ENCODE measurements around the gene TMEM8B. TPM values are rescaled to one million over a fixed set of nuclear protein-coding genes. Genes with fewer than 3 reads are reported as not detected.

TMEM8B gene
- total and polyA plus RNA-seq, 2 donors = 1.5 to 11.9 TPM

DNA sequence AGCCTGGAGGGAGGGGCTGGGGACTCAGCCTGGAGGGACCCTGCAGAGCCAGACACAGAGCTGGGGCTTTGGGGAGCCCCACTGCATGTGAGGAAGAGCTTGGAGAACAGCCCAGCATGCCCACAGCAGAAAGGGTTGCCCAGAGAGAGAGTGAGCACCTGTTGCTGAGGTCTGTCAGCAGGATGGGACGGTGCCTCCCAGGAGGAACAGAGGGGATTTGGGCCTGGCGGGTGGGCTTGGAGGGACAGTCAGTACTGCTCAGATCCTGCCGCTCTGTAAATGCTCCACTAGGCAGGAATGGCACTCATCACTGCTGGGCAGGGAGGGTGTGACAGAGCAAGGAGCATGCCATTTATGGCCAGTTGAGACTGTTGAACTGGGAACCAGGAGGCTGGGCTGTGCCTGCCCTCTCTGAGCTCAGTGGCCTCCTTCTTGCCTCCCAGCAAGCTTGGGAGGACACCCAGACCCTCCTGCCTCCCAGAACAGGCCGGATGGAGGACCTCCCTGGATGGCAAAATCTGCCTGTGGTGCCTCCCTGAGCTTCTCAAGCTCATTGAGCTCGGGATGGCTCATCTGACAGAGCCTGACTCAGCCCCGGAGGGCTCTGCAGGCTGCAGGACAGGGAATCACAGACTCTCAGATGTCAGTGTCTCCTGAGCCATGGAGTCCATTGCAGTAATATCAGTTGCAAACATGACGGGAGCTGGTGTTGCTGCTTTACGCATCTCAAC is 76.2 kb downstream of the TMEM8B start:
- no peak overlapping the region for H3K4me3 ChIP-seq (ENCODE audit: low read length in 2 of 2)
- H3K9me3 ChIP-seq (ENCODE audit: control insufficient read depth in 2 of 2, insufficient read depth in 1 of 2, low read length in 1 of 2) = no peaks in the 10 kb centered on the region
- peaks cover 7 to 61% of the 10 kb centered on the region in 2 donors for H3K4me1 ChIP-seq (ENCODE audit: control insufficient read depth in 2 of 2, insufficient read depth in 2 of 2, low read length in 2 of 2)
- 90% methylated on average over 8 of the region's 8 CpGs for WGBS
- H3K27me3 ChIP-seq (ENCODE audit: control insufficient read depth in 2 of 2, insufficient read depth in 1 of 2, low read length in 1 of 2) = no peaks in the 10 kb centered on the region
- H3K27ac ChIP-seq (ENCODE audit: low read depth in 1 of 2, low read length in 1 of 2) = no peak overlapping the region
- H3K36me3 ChIP-seq (ENCODE audit: control insufficient read depth in 2 of 2, insufficient read depth in 2 of 2, low read length in 1 of 2) = no peaks in the 10 kb centered on the region
- DNase-seq (ENCODE audit: low read depth in 6 of 9, low spot score in 9 of 9) = no peak

DNA sequence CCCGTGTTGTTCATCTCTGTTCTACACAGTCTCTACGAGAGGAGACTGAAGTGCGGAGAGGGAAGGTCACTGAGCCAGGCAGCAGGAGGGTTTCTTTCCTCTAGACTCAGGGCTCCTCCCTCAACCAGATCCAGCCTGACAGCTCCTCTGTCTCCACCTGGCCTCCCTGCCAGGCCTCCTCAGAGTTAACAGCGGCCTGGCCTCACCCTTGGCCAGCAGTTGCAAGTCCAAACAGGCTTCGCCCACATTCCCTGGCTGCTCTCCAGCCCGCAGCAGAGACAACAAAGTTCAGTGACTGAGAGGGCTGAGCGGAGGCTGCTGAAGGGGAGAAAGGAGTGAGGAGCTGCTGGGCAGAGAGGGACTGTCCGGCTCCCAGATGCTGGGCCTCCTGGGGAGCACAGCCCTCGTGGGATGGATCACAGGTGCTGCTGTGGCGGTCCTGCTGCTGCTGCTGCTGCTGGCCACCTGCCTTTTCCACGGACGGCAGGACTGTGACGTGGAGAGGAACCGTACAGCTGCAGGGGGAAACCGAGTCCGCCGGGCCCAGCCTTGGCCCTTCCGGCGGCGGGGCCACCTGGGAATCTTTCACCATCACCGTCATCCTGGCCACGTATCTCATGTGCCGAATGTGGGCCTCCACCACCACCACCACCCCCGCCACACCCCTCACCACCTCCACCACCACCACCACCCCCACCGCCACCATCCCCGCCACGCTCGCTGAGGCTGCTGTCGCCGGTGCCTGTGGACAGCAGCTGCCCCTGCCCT is 77.1 kb downstream of the TMEM8B start, which contains the start of gene HRCT1:
TSS of gene HRCT1 (plus strand) at position 291 of the 768 bp plus-strand sequence. CDS start at position 377, 86 bp downstream.
- peaks cover 7 to 70% of the 10 kb centered on the region in 2 donors for H3K4me1 ChIP-seq (ENCODE audit: control insufficient read depth in 2 of 2, insufficient read depth in 2 of 2, low read length in 2 of 2)
- no peaks in the 10 kb centered on the region for H3K27me3 ChIP-seq (ENCODE audit: control insufficient read depth in 2 of 2, insufficient read depth in 1 of 2, low read length in 1 of 2)
- peak within 1 kb of the TSS in 1 of 2 donors; percentile 64 for H3K27ac ChIP-seq (ENCODE audit: low read depth in 1 of 2, low read length in 1 of 2)
- DNase-seq (ENCODE audit: low read depth in 6 of 9, low spot score in 9 of 9) = no peak
- no peaks in the 10 kb centered on the region for H3K36me3 ChIP-seq (ENCODE audit: control insufficient read depth in 2 of 2, insufficient read depth in 2 of 2, low read length in 1 of 2)
- WGBS = 94% methylated on average over 30 of the region's 30 CpGs
- no peak within 1 kb of the TSS for H3K4me3 ChIP-seq (ENCODE audit: low read length in 2 of 2)
- H3K9me3 ChIP-seq (ENCODE audit: control insufficient read depth in 2 of 2, insufficient read depth in 1 of 2, low read length in 1 of 2) = no peaks in the 10 kb centered on the region

DNA sequence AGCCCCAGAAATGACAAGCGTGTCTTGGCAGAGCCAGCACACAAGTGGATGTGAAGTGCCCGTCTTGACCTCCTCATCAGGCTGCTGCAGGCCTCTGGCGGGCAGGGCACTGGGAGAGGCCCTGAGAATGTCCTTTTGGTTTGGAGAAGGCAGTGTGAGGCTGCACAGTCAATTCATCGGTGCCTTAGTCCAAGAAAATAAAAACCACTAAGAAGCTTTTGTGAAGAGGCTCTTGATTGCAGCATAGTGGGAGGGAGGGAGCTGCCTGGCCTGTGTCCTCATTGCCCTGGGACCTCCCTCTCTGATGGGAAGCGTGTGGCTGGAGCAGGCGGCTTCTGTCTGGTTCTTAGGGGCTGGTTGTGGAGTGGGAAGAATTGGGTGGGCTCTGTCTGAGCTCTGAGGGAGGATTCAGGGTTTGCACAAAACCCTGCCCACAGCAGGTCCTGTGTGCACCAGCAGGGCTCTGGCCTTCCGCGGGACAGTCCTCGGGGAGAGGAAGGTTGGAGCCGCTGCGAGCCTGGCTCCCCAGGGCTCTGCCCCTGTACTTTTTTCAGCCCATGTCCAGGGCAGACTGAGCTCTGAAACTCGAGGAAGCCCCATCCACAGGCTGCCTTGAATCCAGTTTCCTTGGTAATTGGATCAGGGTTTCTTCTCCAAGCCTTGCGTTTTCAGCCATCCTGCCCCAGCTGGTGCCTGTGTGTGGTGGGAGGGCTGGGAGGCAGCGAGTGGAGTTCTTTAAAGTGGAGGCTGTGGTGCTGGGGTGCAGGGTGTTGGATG is 78.1 kb downstream of the TMEM8B start:
- Histone ChIP-seq H3K27ac (ENCODE audit: low read depth in 1 of 2, low read length in 1 of 2) (peak overlapping the region; percentile 32 to 64), H3K4me1 (ENCODE audit: control insufficient read depth in 2 of 2, insufficient read depth in 2 of 2, low read length in 2 of 2) (peaks cover 12 to 76% of the 10 kb centered on the region in 2 donors), H3K36me3 (ENCODE audit: control insufficient read depth in 2 of 2, insufficient read depth in 2 of 2, low read length in 1 of 2) (no peaks in the 10 kb centered on the region), H3K27me3 (ENCODE audit: control insufficient read depth in 2 of 2, insufficient read depth in 1 of 2, low read length in 1 of 2) (no peaks in the 10 kb centered on the region), H3K4me3 (ENCODE audit: low read length in 2 of 2) (no peak overlapping the region), H3K9me3 (ENCODE audit: control insufficient read depth in 2 of 2, insufficient read depth in 1 of 2, low read length in 1 of 2) (no peaks in the 10 kb centered on the region)
- 93% methylated on average over 14 of the region's 14 CpGs for WGBS
- no peak for DNase-seq (ENCODE audit: low read depth in 6 of 9, low spot score in 9 of 9)

DNA sequence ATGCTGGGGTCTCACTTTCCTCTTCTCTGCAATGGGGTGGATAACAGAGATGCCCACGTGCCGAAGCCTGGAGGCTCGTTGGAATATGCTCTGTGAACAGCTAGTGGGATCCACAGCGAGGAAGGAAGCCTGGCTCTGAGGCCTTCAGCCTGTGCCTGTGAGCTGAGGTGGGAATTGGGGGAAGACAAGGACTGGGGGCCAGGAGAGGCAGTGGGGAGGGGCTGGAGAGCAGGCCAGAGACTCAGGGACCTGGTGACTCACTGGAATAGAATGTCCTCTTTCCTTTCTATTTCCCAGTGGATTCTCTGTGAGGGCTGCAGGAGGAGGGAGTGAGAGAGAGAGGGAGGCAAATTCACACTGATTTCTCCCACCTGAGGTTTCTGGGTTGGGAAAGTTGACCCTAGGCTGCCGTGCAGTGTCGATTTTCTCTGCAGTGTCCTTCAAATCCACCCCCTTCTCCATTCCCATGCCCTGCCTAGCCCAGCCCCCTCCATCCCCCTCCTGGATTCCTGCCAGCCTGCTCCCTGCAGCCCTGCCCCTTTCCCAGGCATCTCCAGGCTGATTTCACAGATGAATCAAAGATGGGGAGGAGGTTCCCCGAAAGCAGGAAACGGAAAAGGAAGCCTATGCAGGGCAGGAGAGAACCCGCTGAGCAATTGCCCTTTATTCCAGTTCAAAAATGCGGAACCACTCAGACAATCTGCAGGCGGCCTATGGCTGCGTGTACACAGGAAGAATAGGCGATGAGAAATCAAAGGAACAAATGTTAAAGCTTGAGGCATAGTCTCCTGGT is 78.9 kb downstream of the TMEM8B start:
- no peak overlapping the region for H3K4me3 ChIP-seq (ENCODE audit: low read length in 2 of 2)
- H3K9me3 ChIP-seq (ENCODE audit: control insufficient read depth in 2 of 2, insufficient read depth in 1 of 2, low read length in 1 of 2) = no peaks in the 10 kb centered on the region
- DNase-seq (ENCODE audit: low read depth in 6 of 9, low spot score in 9 of 9) = peak in 1 of 9 donors; percentile 31

DNA sequence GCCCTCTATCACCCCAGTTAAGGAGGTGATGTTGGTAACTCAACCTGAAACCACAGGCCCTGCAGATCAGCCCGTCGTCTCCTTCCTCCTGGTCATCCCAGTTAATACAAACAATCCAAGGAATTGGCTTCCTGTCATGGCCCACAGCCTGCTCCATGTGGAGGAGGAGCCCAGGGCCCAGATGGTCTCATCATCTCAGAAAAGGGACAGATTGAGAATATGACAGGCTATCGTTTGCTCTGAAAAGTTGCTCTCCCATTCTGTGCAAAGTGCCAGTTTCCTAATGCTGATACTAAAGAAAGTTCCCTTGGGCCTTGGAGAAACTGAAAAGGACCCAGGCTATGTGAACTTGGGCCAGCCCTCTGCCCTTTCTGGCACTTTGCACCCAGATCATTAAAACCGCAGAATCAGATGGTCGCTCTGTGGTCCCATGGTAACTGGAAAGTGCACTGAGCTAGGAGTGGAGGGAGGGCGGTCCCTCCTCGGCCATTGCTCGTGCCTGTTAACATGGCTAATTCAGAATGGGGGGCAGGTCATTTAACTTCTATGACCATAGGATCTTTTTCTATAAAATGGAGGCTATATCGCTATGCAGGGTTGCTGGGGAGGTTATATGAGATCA is 79.6 kb downstream of the TMEM8B start:
- WGBS = 87% methylated on average over 9 of the region's 9 CpGs
- H3K9me3 ChIP-seq (ENCODE audit: control insufficient read depth in 2 of 2, insufficient read depth in 1 of 2, low read length in 1 of 2) = no peaks in the 10 kb centered on the region
- H3K27ac ChIP-seq (ENCODE audit: low read depth in 1 of 2, low read length in 1 of 2) = peak overlapping the region; percentile 47 to 57
- H3K27me3 ChIP-seq (ENCODE audit: control insufficient read depth in 2 of 2, insufficient read depth in 1 of 2, low read length in 1 of 2) = no peaks in the 10 kb centered on the region
- H3K36me3 ChIP-seq (ENCODE audit: control insufficient read depth in 2 of 2, insufficient read depth in 2 of 2, low read length in 1 of 2) = no peaks in the 10 kb centered on the region
- DNase-seq (ENCODE audit: low read depth in 6 of 9, low spot score in 9 of 9) = no peak
- no peak overlapping the region for H3K4me3 ChIP-seq (ENCODE audit: low read length in 2 of 2)
- peaks cover 12 to 71% of the 10 kb centered on the region in 2 donors for H3K4me1 ChIP-seq (ENCODE audit: control insufficient read depth in 2 of 2, insufficient read depth in 2 of 2, low read length in 2 of 2)

More for the DNA sequence above, 78.9 kb downstream of the TMEM8B start:
- no peaks in the 10 kb centered on the region for H3K27me3 ChIP-seq (ENCODE audit: control insufficient read depth in 2 of 2, insufficient read depth in 1 of 2, low read length in 1 of 2)
- H3K36me3 ChIP-seq (ENCODE audit: control insufficient read depth in 2 of 2, insufficient read depth in 2 of 2, low read length in 1 of 2) = no peaks in the 10 kb centered on the region
- peak overlapping the region; percentile 57 to 64 for H3K27ac ChIP-seq (ENCODE audit: low read depth in 1 of 2, low read length in 1 of 2)
- 48% methylated on average over 13 of the region's 13 CpGs for WGBS
- peaks cover 12 to 76% of the 10 kb centered on the region in 2 donors for H3K4me1 ChIP-seq (ENCODE audit: control insufficient read depth in 2 of 2, insufficient read depth in 2 of 2, low read length in 2 of 2)

DNA sequence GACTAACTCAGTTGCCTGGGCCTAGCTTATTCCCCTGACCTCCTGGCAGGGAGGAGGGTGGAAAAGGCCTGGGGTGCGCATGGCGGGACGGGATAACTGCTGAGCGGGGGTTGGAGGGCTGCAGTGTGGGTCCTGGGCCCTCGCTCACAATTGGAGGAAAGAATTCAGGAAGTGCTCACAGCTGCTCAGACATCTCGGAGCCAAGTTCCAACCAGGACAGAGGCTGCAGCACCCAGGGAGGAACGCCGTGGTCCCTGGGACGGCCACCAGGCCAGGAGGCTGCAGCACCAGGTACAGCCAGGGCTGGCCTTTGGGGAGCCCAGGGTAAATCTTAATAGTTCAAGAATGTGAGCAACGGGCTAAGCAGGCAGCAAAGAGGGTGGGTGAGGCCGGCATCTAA is 80.2 kb downstream of the TMEM8B start, which contains the start of gene SPAAR:
TSS of gene SPAAR (plus strand) at position 217 of the 400 bp plus-strand sequence. CDS start 974 bp downstream, outside the sequence.
- peaks cover 12 to 69% of the 10 kb centered on the region in 2 donors for H3K4me1 ChIP-seq (ENCODE audit: control insufficient read depth in 2 of 2, insufficient read depth in 2 of 2, low read length in 2 of 2)
- no peaks in the 10 kb centered on the region for H3K9me3 ChIP-seq (ENCODE audit: control insufficient read depth in 2 of 2, insufficient read depth in 1 of 2, low read length in 1 of 2)
- H3K27me3 ChIP-seq (ENCODE audit: control insufficient read depth in 2 of 2, insufficient read depth in 1 of 2, low read length in 1 of 2) = no peaks in the 10 kb centered on the region
- H3K4me3 ChIP-seq (ENCODE audit: low read length in 2 of 2) = no peak within 1 kb of the TSS
- 89% methylated on average over 11 of the region's 11 CpGs for WGBS
- no peak for DNase-seq (ENCODE audit: low read depth in 6 of 9, low spot score in 9 of 9)
- peak within 1 kb of the TSS; percentile 47 to 57 for H3K27ac ChIP-seq (ENCODE audit: low read depth in 1 of 2, low read length in 1 of 2)
- no peaks in the 10 kb centered on the region for H3K36me3 ChIP-seq (ENCODE audit: control insufficient read depth in 2 of 2, insufficient read depth in 2 of 2, low read length in 1 of 2)

DNA sequence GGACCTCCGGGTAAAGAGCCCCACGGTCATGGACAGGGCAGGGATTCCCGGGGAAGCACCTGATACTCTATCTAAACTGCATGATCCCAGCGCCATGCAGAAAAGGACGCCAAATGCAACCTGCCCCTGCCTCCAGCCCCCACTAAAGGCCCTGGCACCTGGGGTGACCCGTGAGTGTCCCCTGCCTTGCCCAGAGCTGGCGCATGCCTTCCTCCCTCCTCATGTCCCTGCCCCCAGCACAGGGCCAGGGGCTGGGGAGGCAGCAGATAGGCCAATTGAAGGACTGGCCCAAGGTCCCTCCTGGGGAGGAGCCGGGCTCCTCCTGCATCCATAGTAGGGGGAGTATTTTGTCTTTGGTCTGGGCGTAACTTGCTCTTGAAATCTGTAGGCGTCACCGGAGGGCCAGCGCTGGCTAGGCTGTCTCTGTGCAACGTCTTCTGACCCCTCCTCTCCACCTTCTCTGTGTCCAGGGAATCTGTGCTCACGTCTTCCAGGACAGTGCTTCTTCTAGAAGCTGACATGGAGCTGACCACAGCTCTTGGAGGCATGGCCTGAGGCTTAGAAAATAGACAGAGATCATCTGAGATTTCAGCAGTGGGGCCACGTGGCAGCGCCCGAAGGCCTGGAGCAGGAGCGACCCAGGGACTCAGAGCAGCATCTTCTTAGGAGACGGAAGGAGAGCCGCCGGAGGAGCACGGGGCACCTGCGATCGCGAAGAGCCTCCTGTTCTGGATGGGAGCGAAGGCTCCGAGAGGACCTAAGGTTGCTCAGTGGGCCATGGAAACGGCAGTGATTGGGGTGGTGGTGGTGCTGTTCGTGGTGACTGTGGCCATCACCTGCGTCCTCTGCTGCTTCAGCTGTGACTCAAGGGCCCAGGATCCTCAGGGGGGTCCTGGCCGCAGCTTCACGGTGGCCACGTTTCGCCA is 80.9 kb downstream of the TMEM8B start:
- Histone ChIP-seq H3K4me1 (ENCODE audit: control insufficient read depth in 2 of 2, insufficient read depth in 2 of 2, low read length in 2 of 2) (peaks cover 12 to 64% of the 10 kb centered on the region in 2 donors), H3K4me3 (ENCODE audit: low read length in 2 of 2) (no peak overlapping the region), H3K27ac (ENCODE audit: low read depth in 1 of 2, low read length in 1 of 2) (peak overlapping the region; percentile 50 to 60), H3K9me3 (ENCODE audit: control insufficient read depth in 2 of 2, insufficient read depth in 1 of 2, low read length in 1 of 2) (no peaks in the 10 kb centered on the region), H3K27me3 (ENCODE audit: control insufficient read depth in 2 of 2, insufficient read depth in 1 of 2, low read length in 1 of 2) (no peaks in the 10 kb centered on the region), H3K36me3 (ENCODE audit: control insufficient read depth in 2 of 2, insufficient read depth in 2 of 2, low read length in 1 of 2) (no peaks in the 10 kb centered on the region)
- WGBS = 97% methylated on average over 34 of the region's 34 CpGs
- no peak for DNase-seq (ENCODE audit: low read depth in 6 of 9, low spot score in 9 of 9)
